GM10248 (cell line): Measurements from ENCODE around the gene PDHA1.

Experiments used
- CTCF ChIA-PET: fragments of 300-600 bp; sonication (Branson Sonifier 250); formaldehyde crosslinking; extraction: SDS; loops from one replicate; lab custom pipeline; 2021; ENCODE audit warnings: antibody characterized with exemption; lab: Yijun Ruan, JAX
- POLR2A ChIA-PET: fragments of 350-650 bp; sonication (Branson Sonifier 250); formaldehyde crosslinking; extraction: SDS; loops from one replicate; lab custom pipeline; 2020; ENCODE audit warnings: antibody characterized with exemption; lab: Yijun Ruan, JAX
- DNase-seq: peaks from one replicate; pipeline ENCODE4 v3.0.0; 2012; ENCODE audit errors: extremely low spot score
- CTCF ChIP-seq: IDR thresholded peaks from 2 replicates; pipeline ENCODE4 v1.5.1; 2012; ENCODE audit warnings: mild to moderate bottlenecking, low read depth; ENCODE audit errors: extremely low read depth, missing control alignments, control extremely low read depth

PDHA1 gene

GRCh38 chrX:19372170-19372546 is 28.4 kb downstream of the PDHA1 start:
- DNase-seq = peak; percentile 73
- POLR2A ChIA-PET = no interaction called here
- CTCF ChIA-PET = interaction anchor here (0.7 to 3.1 kb wide), 16 partner anchors 9 to 696 kb away, joined by 3 to 21 read pairs (median 4); no protein-coding TSS in a partner anchor
- peak; percentile 71 for TF ChIP-seq CTCF

- ChIA-PET POLR2A (no interaction called here), CTCF (interaction anchor here (1.1 to 3.1 kb wide), 12 partner anchors 10 to 695 kb away, joined by 3 to 21 read pairs (median 6); no protein-coding TSS in a partner anchor)
- no peak for TF ChIP-seq CTCF
- peak; percentile 19 for DNase-seq
Measured at GRCh38 chrX:19372547-19373331, 29.0 kb downstream of the PDHA1 start.

- ChIA-PET POLR2A (no interaction called here), CTCF (interaction anchor here (3.1 kb wide), 1 partner anchor 9 kb away, joined by 21 read pairs; no protein-coding TSS in a partner anchor)
- TF ChIP-seq CTCF = no peak
- DNase-seq = no peak
Measured at GRCh38 chrX:19373351-19373891, 29.7 kb downstream of the PDHA1 start.

GRCh38 chrX:19375546-19375945 is 31.8 kb downstream of the PDHA1 start:
- ChIA-PET POLR2A (no interaction called here), CTCF (interaction anchor here (1.0 kb wide), 1 partner anchor 616 kb away, joined by 3 read pairs; no protein-coding TSS in a partner anchor)
- no peak for TF ChIP-seq CTCF
- DNase-seq = no peak

GRCh38 chrX:19377799-19378198 is 34.1 kb downstream of the PDHA1 start:
- no peak for TF ChIP-seq CTCF
- DNase-seq = no peak
- ChIA-PET POLR2A (no interaction called here), CTCF (no interaction called here)

- no peak for DNase-seq
- CTCF ChIA-PET = interaction anchor here (3.0 to 3.2 kb wide), 2 partner anchors 9 to 687 kb away, joined by 9 to 21 read pairs; no protein-coding TSS in a partner anchor
- POLR2A ChIA-PET = no interaction called here
- no peak for TF ChIP-seq CTCF
Measured at GRCh38 chrX:19381326-19381725, 37.6 kb downstream of the PDHA1 start.
